Measurements from ENCODE around the gene LRRK2.
A peak's percentile ranks its signal among the peaks of the same experiment; 100 is the strongest.
"Not testable (repeated sequence)": the region's sequence is repeated elsewhere in the genome, so short reads cannot be mapped to it uniquely, and the experiment has no call there.

The LRRK2 gene

DNA sequence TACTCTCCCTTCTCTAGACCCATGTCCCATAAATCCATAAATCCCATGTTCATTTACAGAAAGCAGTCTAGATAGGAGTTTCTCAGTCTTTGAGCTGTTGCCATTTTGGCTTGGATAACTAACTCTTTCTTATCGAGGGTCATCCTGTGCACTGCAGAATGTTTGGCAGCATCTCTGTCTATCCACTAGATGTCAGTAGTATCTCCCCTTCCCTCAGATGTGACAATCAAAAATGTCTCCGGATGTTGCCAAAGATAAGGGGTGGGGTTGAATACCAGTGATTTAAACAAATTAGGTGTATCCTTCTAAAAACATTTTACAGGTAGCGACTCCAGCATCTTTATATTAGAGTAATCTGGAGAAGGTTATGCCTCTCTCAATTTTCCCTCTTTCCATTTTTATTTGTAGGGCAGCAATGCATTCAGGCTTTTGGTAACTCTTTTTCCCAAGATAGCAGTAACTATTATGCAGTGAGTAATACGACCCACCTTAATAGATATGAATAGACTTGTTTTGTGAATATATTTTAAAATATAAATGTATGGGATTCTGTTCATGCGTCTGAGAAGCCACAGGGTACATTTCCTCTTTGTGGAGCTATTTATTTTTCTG, 100.7 kb downstream of the LRRK2 start:
- peak; percentile 2 for DNase-seq

DNA sequence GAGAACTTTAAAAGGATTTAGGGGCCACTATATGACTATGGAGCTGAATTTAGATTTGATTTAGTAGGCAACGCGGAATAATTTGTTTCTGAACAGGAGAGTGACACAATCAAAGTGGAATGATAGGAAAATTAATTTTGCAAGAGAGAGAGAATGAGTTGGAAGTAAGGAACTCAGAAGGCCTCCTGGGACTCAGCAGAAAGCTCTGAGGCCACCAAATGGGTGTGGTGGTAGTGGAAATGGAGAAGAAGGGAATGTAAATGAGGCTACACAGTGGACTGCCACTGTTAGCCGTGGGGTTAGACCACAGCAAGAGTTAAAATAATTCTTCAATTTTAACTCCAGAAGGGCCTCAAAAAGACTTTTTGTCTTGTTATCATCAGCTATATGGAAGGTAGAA, 102.7 kb downstream of the LRRK2 start:
- no peak for DNase-seq

DNA sequence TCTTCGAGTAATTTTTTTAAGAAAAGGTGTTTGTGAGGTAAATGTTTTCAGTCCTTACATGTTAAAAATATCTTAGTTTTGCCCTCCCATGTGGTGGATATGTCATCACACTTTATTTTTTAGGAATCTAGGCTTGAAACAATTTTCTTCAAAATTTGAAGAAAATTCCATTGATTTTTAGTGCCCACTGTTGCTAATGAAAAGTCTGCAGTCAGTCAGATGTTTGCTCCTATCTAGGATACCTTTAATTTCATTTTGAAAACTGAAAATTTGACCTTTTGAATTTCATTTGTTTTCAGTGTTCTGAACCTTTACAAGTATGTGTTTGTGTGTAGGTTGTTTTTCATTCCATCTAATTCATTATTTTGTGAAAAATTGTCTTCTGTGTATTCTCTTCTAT, 105.4 kb downstream of the LRRK2 start:
- DNase-seq: no peak

DNA sequence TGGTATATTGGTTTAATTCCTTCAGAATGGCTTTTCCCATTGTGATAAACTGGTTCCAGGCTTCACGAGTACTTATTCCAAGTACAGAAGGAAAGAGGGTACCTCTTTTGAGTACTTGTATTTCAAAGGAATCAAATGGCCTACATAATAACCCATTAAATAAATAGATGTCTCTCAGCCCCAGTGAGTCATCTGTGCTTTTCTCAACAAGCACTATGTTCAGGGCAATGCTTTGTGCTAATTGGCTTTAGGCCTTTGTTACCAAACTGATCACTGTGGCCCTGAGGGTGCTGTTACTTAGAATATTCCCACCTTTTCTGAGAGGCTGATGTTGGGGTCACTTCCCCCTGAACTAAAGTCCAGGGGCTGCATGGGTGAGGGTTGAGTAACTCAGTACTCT, 107.1 kb downstream of the LRRK2 start:
- no peak for DNase-seq

DNA sequence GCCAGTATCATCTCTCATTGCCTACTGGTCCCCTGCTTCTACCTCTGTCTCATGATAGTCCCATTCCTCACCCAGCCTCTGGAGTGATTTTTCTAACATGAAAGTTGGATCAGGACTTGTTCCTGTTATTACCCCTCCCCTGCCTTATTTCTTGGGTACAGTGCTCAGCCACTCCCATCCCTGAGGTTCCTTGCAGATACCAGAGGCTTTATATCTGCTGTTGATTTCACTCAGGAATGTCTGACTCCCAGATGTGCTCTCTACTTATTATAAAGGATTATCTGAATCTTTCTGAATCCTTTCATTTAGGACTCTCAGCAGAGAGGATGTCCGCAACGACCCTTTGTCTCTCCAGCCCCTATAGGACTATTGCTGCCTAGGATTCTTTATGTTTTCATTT, 111.2 kb downstream of the LRRK2 start:
- DNase-seq: no peak

DNA sequence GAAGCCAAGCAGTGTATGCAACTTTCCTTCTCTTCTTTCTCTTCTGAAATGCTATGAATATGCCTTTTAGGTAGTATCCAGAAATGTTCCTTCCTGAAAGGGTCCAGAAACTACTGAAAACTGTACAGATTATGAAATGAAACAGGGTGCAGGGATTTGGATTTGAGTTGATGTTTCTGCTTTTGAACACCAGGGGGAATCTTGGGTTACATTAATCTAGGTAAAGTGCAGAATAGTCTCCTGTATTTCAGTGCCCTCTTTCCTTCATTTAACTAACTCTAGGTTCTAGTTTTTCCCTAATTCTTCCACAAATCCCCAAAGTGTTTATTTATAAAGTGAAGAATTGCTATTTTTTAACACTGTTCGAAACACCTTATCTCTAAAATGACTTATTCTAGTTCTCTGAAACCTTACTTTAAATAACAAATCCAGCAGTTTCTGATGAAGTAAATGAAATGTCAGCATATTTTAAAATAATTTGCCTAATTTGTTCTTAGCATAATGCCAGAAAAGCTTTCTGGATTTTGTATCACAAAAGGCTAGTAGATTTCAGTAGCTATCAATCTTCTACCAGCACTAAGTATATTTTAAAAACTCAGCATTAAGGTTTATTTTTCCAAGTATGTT, 111.9 kb downstream of the LRRK2 start:
- DNase-seq: no peak

DNA sequence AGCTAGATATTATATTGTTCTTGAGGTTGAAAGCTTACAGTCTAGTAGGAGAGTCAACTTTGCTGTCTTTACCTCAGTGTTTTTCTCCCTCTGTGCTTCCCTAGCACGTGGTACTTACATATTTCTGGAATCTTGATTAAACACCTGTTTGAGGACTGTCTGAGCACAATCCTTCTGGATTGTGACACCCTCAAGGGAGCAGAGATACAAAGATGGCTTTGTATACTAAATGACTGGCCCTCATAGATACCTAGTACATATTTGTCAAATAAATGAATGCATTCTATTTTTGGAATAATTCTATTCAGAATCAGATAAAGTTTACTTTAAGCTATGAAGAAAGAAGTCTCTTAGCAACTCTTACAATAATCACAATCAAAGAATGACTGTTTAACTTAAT, 113.3 kb downstream of the LRRK2 start:
- DNase-seq: no peak

DNA sequence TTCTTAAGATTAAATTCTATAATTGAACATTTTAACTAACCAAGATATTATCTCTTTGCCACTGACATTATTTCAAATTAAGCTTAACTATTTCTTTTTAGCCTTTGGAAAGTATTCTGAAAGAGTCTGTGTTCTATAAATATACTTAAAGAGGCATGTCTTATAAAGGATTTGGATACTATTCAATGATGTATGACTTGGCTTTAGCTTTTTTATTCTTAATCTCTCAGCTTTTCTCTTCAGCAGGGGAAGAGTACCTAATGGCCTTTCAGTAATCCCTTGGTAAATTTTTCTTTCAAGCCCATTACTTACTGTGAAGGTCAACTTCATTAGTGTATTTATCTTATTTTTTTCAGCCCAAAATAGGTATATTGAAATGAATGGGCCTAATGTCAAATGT, 113.8 kb downstream of the LRRK2 start:
- no peak for DNase-seq

DNA sequence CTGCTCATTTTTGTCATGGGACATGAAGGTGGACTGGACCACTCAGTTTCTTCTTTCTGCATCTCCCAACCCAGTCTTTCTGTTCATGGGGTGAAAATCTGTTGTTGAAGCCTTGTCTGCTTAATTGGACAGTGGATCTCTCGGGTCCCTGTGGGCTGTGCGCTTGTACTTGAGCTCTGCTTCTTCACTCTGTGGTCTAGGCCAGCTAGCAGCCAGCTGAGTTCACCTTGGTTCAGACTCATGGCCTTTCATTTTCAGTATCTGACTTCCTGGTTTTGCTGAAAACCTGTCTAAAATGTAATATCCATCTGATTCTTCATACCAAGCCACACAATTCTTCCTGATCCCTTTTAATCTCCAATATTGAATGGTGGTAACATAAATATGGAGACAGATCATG, 117.2 kb downstream of the LRRK2 start:
- no peak for DNase-seq

DNA sequence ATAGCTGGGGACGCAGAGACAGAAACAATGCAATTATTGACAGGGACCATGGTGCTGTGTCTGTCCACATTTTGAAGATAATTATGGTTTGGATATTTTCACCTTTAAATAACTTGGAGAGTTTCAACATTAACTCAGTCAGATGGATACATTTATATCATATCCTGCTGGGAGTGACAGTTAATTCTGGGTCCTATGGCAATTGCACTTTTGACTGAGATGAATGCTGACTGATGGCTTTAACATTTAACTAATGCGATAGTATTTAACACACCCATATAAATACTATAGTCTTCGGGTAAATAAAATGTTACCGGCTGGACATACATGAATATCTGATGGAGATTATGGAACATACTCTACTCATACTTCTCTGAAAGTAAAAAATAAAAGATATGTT, 118.3 kb downstream of the LRRK2 start:
- DNase-seq: no peak

DNA sequence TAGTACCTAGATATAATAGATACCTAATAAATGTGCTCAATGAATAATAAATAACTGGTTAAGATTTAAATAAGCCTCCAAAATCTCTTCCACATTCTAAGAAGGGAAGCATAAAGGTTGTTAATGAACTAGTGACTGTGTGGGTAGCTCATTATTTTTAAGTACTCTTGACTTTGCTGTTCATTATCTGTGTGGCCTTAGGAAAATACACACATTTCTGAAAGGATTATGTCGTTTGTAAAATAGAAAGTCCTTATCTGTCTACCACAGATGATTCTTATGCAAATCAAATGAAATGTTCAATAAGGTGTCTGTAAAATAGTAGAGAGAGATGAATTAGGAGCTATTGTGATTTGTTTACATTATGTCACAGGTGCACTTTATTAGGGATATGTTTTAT, 119.5 kb downstream of the LRRK2 start:
- no peak for DNase-seq

DNA sequence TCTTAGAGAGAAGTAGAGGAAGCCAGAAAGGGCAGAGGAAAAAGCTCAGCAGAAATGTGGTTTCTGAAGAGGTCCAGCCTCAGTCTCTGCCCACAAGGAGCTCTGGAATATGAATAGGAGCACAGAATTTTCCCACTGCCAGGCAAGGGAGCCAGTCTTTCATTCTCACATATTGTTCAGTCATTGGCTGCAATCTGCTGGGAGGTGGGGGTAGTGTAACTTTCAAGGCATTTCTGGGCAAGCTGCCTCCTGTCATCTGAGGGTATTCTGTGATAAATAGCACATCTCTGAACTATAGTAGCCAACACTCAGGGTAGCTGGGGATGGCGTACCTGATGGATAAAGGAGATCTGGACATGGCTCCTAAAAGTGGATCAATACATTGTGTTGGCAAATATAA, 127.2 kb downstream of the LRRK2 start:
- DNase-seq: no peak

DNA sequence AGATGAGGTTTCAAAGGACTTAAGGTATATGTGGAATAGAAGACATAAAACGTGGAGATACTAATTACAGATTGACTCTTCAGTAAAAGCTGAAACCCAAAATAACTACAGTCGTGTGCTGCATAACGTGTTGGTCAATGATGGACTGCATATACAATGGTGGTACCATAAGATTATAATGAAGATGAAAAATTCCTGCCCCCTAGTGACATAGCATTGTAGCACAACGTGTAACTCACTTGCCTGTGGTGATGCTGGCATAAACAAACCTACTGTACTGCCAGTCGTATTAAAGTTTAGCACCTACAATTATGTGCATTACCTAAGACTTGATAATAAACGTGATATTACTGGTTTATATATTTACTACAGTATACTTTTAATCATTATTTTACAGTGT, 150.3 kb downstream of the LRRK2 start:
- no peak for DNase-seq

DNA sequence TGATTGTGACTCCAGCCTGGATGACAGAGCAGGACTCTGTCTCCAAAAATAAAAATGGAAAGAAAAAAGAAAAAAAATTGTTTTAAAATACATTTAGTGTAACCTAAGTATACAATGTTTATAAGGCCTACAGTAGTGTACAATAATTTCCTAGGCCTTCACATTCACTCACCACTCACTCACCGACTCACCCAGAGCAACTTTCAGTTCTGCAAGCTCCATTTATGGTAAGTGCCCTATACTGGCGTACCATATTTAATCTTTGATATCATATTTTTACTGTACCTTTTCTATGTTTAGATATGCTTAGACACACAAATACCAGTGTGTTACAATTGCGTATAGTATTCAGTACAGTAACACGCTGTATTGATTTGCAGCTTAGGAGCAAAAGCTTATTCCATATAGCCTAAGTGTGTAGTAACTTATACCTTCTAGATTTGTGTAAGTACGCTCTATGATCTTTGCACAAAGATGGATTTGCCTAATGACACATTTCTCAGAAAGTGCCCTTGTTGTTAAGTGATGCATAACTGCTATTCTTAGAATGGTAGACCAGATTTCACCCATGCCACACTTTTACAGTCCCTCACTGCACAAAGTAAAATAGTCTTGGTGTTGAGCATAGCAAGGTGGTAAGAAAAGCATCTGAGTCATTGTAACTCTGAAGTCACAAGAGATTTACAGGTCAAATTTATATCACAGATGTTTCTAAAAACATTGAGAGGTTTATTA, 151.9 kb downstream of the LRRK2 start:
- no peak for DNase-seq

DNA sequence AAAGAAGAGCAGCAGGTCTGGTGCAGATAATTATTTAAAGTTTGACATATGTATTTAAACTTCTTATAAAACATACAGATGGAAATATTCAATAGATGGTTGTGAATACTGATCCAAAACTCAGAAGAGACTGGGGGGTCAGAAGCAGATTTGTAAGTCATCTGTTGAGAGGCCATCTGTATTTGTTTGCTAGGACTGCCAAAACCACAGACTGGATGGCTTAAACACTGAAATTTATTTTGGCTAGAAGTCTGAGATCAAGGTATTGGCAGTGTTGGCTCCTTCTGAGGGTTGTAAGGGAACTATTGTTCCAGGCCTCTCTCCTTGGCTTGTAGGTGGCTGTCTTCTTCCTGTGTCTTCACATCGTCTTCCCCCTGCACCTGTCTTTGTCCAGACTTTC, 153.9 kb downstream of the LRRK2 start:
- no peak for DNase-seq

DNA sequence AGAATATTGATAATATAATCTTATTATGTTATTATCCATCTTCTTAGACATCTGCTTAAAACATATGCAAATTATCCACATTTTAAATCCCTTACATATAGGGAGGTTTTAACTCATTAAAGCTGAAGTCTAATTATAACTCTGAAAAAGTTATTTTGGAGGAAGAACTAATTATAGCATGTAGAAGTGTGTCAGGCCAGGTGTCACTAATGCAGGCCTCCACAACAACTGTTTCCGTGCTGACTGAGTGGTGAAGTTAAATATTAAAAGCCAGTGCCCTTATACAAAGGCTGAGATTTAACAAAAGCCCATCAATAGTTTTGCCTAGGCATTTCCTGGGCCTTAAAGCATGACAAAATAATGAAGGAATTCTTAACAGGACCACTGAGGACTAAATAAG, 157.4 kb downstream of the LRRK2 start:
- DNase-seq: no peak

DNA sequence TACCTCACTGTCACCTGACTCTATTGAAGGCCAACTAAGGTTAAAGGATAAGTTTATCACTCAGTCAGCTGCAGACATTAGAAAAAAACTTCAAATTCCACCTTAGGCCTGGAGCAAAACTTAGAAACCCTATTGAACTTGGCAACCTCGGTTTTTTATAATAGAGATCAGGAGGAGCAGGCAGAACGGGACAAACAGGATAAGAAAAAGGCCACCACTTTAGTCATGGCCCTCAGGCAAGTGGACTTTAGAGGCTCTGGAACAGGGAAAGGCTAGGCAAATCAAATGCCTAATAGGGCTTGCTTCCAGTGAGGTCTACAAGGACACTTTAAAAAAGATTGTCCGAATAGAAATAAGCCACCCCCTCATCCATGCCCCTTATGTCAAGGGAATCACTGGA, 162.5 kb downstream of the LRRK2 start:
- DNase-seq: not testable (repeated sequence)

DNA sequence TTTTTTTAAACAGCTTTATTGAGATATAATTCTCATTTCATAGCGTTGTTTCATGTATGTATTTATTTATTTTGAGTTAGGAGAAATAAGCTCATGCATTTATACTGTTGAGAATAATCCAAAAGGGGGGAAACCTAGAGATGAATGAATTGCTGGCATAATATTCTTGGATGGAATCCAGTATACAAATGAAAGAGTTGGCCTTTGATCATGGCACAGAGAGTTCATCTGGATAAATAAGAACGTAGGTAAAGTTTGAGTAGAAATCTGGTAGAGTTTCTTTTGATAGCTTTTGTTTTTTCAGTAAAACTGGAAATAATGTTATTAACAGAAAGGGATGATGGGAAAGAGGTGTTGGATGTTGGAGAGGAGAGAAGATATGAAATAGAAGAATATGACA, 166.2 kb downstream of the LRRK2 start:
- DNase-seq: no peak

DNA sequence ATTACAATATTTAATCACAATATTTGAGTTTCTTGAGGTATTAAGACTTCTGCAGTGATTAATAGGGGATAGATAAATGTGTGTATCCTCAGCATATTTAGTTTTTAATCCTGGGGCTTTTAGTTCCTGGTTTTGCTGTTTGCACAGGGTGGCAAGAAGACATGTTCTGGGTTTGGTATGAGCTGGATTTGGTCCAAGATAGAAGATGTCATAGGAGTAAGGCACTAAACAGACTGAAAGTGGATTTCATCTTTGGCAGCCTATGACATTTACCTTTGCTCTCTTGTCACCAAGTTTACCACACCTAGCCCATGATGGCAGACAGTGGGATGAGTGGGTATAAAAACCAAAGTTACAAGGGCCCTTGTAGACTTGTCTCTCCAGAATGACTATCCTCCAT, 168.2 kb downstream of the LRRK2 start:
- no peak for DNase-seq

DNA sequence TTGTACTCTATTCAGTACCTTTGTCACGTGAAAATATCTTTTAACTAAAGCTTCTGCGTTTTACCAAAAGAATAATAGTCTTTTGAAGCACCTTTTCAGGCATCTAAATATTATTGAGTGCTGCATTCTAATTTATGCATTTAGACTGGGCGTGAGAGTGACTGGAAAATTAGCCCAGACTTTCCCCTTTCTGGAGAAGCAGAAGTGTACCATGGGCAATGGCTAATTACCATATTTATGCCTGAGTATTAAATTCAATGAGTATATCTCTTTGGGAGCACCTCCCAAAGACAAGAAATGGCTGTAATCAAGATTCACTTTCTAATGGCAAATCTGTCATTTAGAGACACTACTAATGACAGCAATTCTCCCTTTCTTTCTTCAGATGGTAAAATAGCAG, 174.9 kb downstream of the LRRK2 start:
- no peak for DNase-seq

DNA sequence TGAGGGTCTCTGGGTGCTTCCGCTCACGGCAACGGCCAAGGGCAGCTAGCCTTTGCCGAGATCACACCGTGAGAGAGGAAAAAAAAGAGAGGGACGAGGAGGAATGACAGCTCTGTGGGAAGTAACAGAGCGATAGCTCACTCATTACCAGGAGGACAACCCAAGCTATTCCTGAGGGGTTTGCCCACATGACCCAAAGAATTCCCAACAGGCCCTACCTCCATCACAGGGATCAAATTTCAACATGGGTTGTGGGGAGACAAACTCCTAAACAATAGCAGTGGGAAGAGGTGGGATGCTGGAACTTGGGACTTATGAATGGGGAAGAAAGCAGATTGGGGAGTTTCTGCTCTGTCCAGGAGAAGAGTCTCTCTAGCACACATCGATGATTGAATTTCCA, 180.6 kb downstream of the LRRK2 start:
- DNase-seq: no peak

All from DMS153 (cell line).